HPDE6-E6E7 (cell line): ENCODE data around the gene ADCY2.

Experiments used
- DNase-seq: peaks from one replicate; pipeline ENCODE4 v3.0.0; 2011; ENCODE audit warnings: missing footprints; ENCODE audit errors: extremely low spot score

ADCY2 gene

DNA sequence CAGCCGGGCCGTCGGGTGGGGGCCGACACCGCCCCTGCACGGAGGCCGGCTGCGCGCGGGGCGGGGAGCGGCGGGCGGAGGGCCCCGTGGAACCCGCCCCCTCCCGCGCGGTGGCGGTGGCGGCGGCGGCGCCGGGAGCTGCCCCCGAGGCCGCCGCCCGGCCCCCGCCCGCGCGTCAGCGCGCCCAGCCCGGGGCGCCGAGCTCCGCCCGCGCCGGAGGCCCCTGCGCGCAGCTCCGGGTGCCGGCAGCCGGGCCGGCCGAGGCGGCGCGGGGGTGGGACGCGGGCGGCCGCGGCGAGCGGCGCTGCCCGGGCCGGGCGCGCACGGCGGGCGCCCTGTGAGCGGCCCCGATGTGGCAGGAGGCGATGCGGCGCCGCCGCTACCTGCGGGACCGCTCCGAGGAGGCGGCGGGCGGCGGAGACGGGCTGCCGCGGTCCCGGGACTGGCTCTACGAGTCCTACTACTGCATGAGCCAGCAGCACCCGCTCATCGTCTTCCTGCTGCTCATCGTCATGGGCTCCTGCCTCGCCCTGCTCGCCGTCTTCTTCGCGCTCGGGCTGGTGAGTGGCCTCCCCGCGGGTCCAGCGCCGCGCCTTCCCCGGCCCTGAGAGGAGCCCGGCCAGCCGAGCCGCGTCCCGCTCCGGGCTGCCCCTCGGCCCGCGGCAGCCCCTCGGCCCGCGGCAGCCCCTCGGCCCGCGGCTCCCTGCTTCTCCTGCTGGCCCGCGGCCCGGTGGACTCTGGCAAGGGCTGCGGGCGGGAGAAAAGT is at the start of gene ADCY2:
Gene ADCY2 (plus strand): TSS at position 192 of the 766 bp plus-strand sequence. CDS start 159 bp downstream, at position 351.
- peak; percentile 10 for DNase-seq

DNA sequence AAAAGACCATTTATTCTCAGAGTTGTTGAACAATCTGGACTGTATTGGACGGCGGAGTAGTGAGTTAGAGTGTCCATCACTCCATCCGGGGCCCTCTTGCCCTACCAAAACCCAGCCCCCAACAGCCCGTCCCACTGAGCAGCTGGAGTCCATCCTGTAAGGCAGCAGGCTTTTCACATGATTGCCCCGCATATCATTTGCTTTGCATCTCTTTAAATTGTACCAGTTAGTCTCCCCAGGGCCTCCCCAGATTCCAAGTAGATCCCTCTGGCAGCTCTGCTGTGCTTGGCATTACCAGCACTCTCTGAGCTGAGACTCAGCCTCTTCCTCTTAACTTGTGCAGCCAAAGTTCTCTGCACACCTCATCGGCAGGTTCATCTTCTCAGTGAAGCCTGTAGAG is 48.6 kb upstream of the ADCY2 start:
- no peak for DNase-seq

DNA sequence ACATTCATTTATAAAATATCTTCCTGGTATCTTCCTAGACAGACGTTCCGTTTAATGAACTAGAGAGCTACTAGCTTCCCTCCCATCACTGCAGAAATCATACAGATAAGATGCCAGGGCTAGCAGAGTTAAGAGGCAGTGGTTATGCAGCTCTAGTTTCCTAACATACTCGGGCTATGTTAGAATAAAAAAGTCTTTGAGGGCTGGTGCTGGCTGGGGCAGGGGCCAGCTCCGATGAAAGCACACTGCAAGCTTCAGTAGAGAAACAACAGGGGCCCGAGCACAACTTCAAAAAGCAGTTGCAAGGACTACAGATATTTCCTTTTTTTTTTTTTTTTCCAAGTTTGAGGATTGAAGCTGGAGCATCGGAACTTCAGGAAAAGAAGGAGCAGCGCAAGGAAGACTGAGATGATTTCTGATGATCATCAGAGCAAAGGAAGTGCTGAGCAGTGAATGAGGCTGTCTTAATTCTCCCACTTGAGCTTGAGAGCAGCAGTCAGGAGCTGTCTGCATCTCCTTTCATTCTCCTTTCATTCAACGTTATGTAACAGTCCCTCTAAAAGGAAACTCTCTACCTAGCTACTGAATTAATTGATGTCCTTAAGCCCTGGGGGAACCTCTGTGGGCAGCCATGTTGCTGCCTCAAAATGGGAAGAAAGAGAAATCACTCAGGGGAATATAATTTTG is 47.6 kb upstream of the ADCY2 start:
- no peak for DNase-seq

DNA sequence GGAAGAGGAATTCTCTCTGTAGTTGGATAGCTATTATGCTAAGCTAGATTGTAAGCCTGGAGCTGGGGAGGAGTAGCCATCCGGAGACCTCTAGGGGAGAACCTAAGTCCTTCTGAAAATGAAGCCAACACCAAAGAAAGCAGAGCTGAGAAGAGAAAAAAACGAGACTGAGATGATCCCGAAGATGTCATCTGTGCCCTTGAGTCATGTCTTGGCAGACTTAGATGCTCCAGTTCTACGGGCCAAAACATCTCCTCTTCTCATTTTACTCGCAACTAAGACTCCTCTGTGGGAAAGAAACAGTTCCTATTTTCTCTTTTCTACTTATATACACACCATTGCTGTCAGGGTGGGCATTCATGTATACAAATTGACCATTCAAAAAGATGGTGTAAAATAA is 34.3 kb upstream of the ADCY2 start:
- DNase-seq, result no peak

DNA sequence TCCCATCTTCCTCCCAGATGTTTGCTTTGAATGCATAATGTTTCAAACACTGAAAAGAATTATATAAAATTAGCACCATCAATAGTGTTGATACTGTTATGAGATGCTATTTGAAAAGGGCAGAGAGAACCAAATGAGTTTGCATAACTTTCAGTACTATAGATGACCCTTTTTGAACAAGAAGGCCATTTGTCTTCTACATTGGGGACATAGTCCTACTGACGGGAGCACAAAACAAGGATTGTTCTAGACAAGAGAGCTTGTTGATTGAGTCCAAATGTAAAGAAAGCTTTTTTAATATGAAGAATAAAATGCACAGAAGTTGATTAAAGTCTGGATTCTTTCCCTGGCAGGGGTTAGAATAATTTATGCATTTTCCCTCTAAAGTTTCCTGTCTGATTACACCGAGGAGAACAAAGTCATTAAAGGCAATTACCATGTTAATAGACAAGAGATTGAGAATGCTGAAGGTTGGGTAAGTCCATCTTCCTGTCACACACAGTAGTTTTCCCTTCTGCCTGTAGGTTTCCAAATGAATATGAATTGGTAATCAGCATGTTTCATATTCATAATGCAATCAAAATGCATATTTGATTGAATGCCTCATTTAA is 32.8 kb upstream of the ADCY2 start:
- DNase-seq, result no peak

DNA sequence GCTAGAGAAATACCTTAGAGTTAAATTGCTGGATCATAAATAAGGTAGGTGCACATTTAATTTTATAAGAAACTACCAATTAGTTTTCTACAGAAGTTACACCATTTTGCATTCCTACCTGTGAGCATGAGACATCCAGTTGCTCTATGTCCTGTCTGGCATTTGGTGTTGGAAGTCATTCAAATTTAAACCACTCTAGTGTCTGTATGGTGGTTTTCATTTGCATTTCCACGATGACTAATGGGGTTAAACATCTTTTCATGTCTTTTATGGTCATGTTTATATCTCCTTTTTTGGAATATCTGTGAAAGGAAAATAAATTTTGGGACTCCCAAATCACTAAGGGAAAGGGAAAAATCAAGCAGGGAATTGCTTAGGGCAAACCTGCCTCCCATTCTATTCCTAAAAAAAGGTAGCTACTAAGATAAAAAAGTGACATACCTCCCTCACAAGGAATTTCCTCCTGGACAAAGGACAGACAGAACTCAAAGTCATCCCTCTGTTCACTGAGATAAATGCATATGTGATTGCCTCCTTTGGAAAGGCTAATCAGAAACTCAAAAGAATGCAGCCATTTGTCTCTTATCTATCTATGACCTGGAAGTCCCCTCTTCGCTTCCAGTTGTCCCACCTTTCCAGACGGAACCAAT is 31.6 kb upstream of the ADCY2 start:
- no peak for DNase-seq

DNA sequence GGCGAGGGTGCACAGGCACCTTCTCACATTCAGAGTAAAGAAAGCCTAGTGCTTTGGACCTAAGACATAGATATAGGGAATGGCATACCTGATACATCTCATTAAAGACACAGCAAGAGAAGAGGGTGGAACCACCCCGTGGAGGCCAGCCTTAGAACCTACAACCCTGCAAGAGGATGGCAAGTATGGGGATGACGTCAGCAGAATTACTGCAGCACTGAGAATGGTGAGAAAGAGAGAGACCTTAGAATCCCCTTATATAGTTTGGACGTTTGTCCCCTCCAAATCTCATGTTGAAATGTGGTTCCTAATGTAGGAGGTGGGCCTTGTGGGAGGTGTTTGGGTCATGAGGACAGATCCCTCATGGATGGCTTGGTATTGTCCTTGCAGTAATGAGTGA is 28.2 kb upstream of the ADCY2 start:
- DNase-seq, result no peak

DNA sequence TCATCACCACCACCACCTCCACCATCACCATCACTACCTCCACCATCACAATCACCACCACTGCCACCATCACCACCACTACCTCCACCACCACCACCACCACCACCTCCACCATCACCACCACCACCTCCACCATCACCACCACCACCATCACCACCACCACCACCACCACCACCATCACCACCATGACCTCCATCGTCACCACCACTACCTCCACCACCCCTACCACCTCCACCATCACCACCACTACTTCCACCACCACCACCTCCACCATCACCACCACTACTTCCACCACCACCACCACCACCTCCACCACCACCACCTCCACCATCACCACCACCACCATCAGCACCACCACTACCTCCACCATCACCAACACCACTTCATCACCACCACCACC is 23.5 kb upstream of the ADCY2 start:
- no peak for DNase-seq

DNA sequence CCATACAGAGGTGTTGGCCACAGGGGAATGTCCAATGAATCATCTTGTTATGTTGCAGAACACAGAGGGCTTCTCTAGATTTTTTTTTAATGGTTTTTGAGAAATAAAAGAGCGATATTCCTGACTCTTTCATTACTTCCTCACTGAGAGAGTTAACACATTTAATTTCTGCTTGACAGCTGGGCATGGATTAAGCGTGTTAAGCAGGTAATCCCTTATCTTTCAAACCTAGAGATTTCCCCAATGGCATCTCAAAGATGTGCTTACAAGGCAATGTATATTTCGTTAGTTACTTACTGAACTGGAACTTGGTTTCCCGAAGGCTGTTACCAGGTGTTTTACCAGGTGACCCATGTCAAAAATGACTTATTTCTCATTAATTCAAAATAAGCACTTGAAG is 21.8 kb upstream of the ADCY2 start:
- no peak for DNase-seq

DNA sequence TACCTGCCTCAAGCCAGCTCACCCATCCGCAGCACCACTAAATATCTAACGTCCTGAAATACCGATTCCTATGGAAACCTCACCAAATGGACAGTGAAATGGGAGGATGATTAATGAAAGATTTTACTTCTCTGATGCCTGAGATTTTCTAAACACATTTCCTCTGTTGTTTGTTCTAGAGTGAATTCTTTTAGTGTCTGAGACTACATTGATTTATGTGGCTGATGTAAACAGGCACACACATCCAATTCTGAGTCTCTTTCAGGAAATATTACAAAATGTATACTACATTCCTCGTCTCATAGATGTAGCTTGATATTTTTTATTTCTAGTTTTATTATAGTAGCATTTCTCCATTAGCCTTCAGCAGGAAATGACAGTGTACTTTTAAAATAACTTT is 20.5 kb upstream of the ADCY2 start:
- no peak for DNase-seq

DNA sequence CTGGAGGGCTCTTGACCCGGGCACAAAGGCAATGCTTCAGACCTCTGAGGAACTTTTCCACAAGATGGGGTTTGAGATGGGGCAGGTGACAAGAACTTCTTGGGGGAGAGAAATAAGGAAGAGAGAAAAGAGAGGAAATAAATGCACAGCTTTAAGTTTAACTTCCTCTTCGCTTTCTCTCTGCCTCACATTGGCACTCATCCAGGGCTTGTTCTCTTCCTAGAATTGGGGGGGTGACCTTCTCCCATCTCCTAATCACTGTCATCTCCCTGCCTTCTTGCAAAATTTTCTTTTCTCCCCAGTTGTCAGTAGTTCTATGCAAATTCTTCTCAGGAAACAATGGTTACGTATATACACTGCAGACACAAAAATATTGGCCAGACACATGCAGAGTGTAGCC is 19.1 kb upstream of the ADCY2 start:
- DNase-seq, result no peak

DNA sequence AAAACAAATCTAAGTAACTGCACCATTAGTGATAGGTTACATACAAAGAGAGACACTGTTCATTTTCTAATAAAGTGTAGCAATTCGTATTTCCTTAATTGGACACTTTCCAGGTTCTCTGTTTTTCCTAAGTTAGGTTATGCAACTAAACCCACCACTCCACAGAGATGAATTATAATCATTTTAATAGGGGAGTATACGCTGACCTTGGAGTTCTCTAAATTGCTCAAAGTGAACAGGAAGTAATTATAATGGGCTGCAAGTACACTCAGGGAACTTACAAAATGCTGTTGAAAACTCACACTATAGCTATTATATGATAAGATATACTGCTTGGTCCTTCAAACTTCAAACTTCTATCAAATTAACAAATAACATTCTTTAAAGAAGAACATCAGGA is 18.2 kb upstream of the ADCY2 start:
- DNase-seq, result no peak

DNA sequence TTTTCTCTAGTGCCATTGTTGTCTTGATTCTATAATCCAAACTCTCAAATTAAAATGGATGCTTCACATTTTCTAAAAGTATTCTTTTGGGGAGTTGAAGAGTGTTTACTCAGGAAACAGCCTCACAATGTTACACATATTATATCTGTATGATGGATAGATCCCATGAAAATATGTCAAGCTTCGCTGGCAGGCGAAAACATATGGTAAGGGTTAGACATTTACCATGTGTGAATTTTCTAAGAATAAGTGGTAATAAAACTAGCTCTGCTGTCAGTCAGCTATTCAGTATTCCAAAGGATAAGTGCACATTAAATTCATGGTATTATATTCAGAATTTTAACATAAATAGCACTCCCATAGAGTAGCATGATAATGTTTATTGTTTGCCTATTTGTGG is 13.3 kb upstream of the ADCY2 start:
- no peak for DNase-seq

DNA sequence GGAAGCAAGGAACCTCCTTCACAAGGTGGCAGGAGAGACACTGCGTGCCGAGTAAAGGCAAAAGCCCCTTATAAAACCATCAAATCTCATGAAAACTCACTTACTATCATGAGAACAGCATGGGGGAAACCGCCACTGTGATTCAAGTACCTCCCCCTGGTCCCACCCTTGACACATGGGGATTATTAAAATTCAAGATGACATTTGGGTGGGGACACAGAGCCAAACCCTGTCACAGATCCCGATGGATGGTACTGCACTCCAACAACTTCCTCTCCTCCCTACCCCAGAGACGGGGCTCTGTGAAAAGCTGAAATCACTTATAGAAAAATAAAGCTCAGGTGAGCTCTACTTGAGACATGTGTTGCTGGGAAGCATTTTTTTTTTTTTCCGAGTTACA is 10.3 kb upstream of the ADCY2 start:
- no peak for DNase-seq

DNA sequence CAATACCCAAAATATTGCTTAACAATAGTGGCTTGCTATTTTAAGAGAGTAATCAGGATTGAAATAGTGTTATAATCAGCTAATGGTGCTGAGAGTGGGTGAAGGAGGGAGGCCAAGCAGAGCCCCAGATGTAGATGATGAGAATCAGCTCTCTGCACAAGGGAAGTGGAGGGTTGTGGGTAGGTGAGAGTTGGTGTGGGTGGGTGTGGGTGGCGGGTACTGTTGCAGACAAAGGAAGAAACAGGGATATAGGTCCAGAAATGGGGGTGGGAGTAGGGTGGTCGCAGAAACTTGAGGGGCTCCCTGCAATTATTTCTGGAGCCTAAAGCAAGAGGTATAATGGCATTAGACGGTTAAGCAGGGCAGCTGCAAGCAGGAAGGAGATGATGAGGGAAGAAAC is 7.4 kb upstream of the ADCY2 start:
- no peak for DNase-seq

DNA sequence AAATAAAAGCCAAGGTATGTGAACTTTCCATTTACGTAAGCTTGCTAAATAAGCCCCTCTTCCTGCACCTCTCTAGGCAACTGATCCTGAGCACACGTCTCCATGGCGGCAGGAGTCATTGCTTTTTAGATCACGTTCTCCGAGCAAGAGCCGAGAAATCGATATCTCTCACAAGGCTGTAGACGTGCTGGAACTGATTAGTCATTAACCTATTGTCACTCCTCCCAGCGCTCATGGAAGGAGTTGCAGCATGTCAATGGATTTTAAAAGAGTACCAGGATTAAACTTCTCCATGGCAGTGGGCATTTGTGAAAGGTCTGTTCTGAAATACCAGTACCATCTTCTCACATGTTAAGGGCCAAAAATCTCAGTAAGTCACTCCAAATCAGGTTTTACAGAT is 4.7 kb upstream of the ADCY2 start:
- no peak for DNase-seq

DNA sequence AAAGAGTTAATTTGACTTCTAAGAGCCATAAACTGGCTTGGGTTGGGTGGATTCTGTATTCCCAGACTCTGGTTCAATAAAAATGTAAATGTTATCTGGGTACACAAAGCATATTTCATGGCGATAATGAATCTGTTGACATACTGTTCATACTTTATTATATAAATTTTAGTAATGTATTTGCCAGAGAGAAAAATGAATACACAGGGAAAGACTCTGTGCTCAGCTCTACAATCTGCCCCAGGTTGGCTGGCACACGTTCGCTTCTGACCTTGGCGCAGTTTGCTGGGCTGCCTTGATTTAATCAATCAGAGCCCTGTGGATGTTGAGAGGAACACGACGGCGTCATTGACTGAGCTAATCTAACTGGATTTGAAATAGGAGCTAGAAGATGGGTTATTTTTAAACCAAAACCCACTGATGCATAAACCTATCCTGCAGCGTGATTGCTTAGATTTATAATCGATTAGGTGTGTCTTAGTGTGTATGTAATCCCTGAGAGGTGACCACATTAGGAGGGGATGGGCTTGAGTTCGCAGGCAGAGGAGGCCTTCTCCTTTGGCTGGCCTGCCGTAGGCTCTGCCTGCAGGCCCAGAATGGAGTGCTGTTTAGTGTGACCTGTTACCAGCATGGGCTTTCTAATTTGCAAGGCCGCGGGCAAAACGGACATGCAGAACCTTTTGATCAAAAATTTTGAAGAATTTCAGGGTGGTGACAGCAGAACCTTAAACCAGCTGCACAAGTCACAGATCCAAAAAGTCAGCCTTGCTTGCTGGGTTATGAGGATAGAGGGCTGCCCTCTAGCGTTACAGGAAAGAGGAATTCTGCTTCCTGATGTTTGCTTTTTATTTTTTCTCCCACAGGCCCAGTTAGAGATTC is 3.9 kb upstream of the ADCY2 start:
- DNase-seq, result no peak

DNA sequence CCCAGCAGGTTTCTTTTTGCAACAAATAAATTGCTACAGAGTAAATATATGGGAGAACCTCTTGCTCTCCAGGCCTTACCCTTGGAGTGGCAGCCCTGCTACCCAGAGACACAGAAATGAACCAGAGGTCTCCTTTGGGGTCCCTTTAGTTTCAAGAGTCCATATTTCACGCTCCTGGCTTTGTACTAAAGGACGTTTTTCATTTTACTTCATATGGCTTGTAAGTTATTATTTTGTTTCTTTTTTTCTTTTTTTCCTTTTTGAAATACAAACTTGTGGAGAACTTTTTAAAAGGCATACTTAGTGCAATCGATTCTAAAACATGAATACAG is 3.3 kb upstream of the ADCY2 start:
- no peak for DNase-seq

DNA sequence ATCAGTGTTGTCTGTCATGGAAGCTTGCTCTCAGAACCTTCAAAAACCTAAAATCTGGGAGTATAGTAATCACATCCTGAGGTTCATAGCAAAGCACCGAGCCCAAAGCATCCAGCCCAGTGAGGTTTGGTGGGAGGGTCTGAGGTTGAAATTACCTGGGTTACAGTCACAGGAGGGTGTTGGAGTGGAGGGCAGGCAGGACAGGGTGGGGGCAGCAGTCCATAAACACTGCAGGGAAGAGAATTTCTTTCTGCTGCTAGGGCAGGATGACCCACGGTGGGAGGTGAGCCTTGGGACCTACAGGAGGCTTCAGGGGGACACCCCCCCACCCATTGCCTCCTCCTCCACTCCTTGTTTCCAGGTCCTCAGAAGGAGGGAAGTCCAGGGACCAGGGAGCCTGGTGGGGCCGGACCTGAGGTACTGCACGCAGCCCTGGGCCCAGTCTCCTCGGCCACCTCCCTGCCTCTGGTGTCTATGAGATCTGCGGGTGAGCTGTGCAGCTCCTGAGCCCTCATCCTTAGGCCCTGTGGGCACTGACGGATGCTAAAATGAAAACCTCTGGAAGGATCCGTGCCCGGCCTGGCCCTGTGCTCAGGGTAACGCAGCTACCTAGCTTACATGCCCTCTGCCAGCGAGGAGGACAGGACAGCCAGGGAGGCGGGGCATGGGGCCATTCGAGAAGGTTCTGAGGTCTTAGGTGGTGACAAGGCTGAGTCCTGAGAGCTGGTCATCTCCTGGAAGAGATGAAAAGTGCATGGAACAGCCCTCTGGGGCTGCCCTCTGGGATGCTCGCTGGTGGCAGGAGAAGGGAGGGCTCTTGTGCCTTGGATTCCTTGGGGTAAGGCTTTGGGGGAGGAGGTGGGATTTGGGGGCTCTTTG is 1.8 kb upstream of the ADCY2 start:
- DNase-seq, result no peak

DNA sequence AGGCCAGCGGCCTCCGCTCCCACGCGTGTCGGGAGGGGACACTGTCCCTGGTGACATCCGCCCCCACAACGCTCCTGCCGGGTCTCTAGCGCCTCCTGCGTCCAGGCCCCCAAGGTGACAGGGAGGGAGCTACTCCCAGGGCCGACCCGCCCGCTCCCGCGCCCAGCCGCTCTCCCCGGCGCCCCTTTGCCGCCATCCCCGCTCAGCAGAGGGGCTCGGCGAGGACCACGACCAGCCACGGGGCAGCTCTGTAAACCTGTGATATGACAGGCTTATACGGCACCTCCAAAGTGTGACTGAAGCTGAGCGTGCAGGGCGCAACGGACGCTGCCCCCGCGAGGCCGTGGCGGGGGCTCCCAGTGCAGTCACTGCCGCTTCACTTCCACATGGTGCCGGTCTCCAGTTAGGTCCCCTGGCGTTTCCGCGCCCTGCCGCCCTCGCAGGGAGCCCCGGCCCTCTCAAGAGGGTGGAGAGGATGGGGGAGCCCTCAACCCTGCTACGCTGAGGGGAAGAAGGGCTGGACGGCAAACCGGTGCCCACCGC is 978 bp upstream of the ADCY2 start:
- no peak for DNase-seq
